ENCODE results near the gene TAF1B. TPM values are rescaled to one million over a fixed set of nuclear protein-coding genes. Genes with fewer than 3 reads are reported as not detected.

Gene TAF1B
- total RNA-seq, 1 experiment from 2014 or later: 52.8 TPM

GRCh38 chr2:9961013-9961412 is 117.7 kb downstream of the TAF1B start:
- CTCF ChIA-PET: no interaction called here
- no TSS peak for BruUV-seq (replicated peaks)
- H3K27ac ChIP-seq (ENCODE audit: low read depth, low read length, poor library complexity, severe bottlenecking): no peak overlapping the region
- POLR2A ChIA-PET (ENCODE audit: low non-redundant PET): no interaction called here
- no peak overlapping the region for H3K4me3 ChIP-seq (ENCODE audit: low read depth, low read length, poor library complexity, severe bottlenecking)
- TF ChIP-seq, protein P1, sequence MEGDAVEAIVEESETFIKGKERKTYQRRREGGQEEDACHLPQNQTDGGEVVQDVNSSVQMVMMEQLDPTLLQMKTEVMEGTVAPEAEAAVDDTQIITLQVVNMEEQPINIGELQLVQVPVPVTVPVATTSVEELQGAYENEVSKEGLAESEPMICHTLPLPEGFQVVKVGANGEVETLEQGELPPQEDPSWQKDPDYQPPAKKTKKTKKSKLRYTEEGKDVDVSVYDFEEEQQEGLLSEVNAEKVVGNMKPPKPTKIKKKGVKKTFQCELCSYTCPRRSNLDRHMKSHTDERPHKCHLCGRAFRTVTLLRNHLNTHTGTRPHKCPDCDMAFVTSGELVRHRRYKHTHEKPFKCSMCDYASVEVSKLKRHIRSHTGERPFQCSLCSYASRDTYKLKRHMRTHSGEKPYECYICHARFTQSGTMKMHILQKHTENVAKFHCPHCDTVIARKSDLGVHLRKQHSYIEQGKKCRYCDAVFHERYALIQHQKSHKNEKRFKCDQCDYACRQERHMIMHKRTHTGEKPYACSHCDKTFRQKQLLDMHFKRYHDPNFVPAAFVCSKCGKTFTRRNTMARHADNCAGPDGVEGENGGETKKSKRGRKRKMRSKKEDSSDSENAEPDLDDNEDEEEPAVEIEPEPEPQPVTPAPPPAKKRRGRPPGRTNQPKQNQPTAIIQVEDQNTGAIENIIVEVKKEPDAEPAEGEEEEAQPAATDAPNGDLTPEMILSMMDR (conservative IDR thresholded peaks at IDR 0.05; ENCODE audit: low read depth, low read length): no peak
- no peak for TF ChIP-seq EZH2 (IDR thresholded peaks at IDR 0.05; ENCODE audit: borderline replicate concordance, low read depth, low read length, poor library complexity, severe bottlenecking)
- no peaks in the 10 kb centered on the region for H3K4me1 ChIP-seq (ENCODE audit: insufficient read depth, low read length, poor library complexity, severe bottlenecking)
- H3K27me3 ChIP-seq (replicated peaks; ENCODE audit: insufficient read depth, low read depth, low read length, poor library complexity): no peaks in the 10 kb centered on the region
- intact Hi-C loops (cut with micrococcal nuclease; ENCODE audit: unreplicated experiment): no loop called here
- no peak for DNase-seq (ENCODE audit: low spot score)
- H3K9me3 ChIP-seq (ENCODE audit: low read depth, low read length, poor library complexity, severe bottlenecking): no peaks in the 10 kb centered on the region
- no peaks in the 10 kb centered on the region for H3K36me3 ChIP-seq (ENCODE audit: insufficient read depth, low read length, poor library complexity, severe bottlenecking)

GRCh38 chr2:9964334-9964980 is 121.2 kb downstream of the TAF1B start:
- Histone ChIP-seq H3K27me3 (replicated peaks; ENCODE audit: insufficient read depth, low read depth, low read length, poor library complexity) (no peaks in the 10 kb centered on the region), H3K4me1 (ENCODE audit: insufficient read depth, low read length, poor library complexity, severe bottlenecking) (no peaks in the 10 kb centered on the region), H3K4me3 (ENCODE audit: low read depth, low read length, poor library complexity, severe bottlenecking) (no peak overlapping the region), H3K27ac (ENCODE audit: low read depth, low read length, poor library complexity, severe bottlenecking) (no peak overlapping the region), H3K9me3 (ENCODE audit: low read depth, low read length, poor library complexity, severe bottlenecking) (no peaks in the 10 kb centered on the region), H3K36me3 (ENCODE audit: insufficient read depth, low read length, poor library complexity, severe bottlenecking) (no peaks in the 10 kb centered on the region)
- ChIA-PET POLR2A (ENCODE audit: low non-redundant PET) (no interaction called here), CTCF (no interaction called here)
- no TSS peak for BruUV-seq (replicated peaks)
- TF ChIP-seq EZH2 (IDR thresholded peaks at IDR 0.05; ENCODE audit: borderline replicate concordance, low read depth, low read length, poor library complexity, severe bottlenecking): no peak
- TF ChIP-seq, protein P1 (conservative IDR thresholded peaks at IDR 0.05; ENCODE audit: low read depth, low read length): no peak
- DNase-seq (ENCODE audit: low spot score): no peak
- intact Hi-C loops (cut with micrococcal nuclease; ENCODE audit: unreplicated experiment): no loop called here

DNA sequence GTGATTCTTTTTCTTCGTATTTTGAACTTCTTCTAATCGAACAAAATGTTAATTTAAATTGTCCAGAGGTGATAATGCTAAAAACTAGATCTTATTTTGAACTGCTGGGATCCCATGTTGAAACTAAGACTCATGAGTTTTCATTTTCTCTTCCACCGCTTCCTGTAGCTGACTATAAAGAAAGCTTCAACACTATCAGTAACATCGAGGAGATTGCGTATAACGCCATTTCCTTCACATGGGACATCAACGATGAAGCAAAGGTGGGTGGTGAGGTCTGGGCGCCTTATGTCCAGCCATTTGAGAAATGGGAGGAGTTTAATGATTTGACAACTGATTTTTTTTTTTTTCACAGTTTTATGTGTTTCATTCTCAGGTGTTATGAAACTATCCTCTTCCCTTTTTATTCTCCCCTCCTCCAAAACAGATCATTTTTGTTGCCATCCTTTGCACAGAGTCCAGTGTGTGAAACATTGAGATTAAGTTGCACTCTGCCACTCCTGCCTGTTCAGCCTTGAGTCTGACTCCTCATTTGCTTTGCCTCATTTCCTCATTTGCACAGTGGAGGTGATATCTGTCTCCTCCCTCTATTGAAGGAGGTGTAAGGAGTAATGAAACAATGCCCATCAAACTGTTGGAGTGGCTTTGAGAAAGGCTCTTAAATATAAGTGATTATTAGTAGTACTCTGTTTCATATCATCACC is 122.0 kb downstream of the TAF1B start:
- Histone ChIP-seq H3K27me3 (replicated peaks; ENCODE audit: insufficient read depth, low read depth, low read length, poor library complexity) (no peaks in the 10 kb centered on the region), H3K9me3 (ENCODE audit: low read depth, low read length, poor library complexity, severe bottlenecking) (no peaks in the 10 kb centered on the region), H3K4me1 (ENCODE audit: insufficient read depth, low read length, poor library complexity, severe bottlenecking) (no peaks in the 10 kb centered on the region), H3K27ac (ENCODE audit: low read depth, low read length, poor library complexity, severe bottlenecking) (no peak overlapping the region), H3K4me3 (ENCODE audit: low read depth, low read length, poor library complexity, severe bottlenecking) (no peak overlapping the region), H3K36me3 (ENCODE audit: insufficient read depth, low read length, poor library complexity, severe bottlenecking) (no peaks in the 10 kb centered on the region)
- intact Hi-C loops (cut with micrococcal nuclease; ENCODE audit: unreplicated experiment): no loop called here
- CTCF ChIA-PET: no interaction called here
- DNase-seq (ENCODE audit: low spot score): no peak
- POLR2A ChIA-PET (ENCODE audit: low non-redundant PET): no interaction called here
- BruUV-seq (replicated peaks): no TSS peak
- no peak for TF ChIP-seq EZH2 (IDR thresholded peaks at IDR 0.05; ENCODE audit: borderline replicate concordance, low read depth, low read length, poor library complexity, severe bottlenecking)
- TF ChIP-seq, protein P1 (conservative IDR thresholded peaks at IDR 0.05; ENCODE audit: low read depth, low read length): no peak
